HL-60 (cell line): ENCODE results near the gene RYR3.

Experiments
- DNase-seq, 2 experiments: peaks; one replicate each; pipeline ENCODE4 v3.0.0-alpha.2; 2010 to 2020; ENCODE audit warnings: low read depth in 1 of 2, low spot score in 1 of 2
- H3K27ac ChIP-seq: fragments of 250-450 bp; sonication (Bioruptor Pico); replicated peaks from 2 replicates; pipeline ENCODE4 v1.5.1; 2020; ENCODE audit warnings: mild to moderate bottlenecking, moderate library complexity
- H3K27me3 ChIP-seq: fragments of 250-450 bp; sonication (Bioruptor Pico); 2 replicates; pipeline ENCODE4 v1.5.1; 2021; ENCODE audit warnings: mild to moderate bottlenecking, moderate library complexity; ENCODE audit not compliant: insufficient read depth, poor library complexity, severe bottlenecking
- H3K4me3 ChIP-seq: replicated peaks from 2 replicates; pipeline ENCODE4 v1.5.1; 2011; ENCODE audit warnings: mild to moderate bottlenecking, control low read depth, low read length; ENCODE audit not compliant: insufficient read depth
- CTCF ChIP-seq: IDR thresholded peaks from one replicate; pipeline ENCODE4 v1.5.1; 2011; ENCODE audit warnings: low read length, control low read depth, inconsistent platforms; ENCODE audit not compliant: insufficient read depth
- GABPA ChIP-seq: IDR thresholded peaks from 2 replicates; pipeline ENCODE4 v1.6.1; 2012; ENCODE audit warnings: low read depth
- POLR2AphosphoS5 ChIP-seq: IDR thresholded peaks from 2 replicates; pipeline ENCODE4 v1.6.1; 2012; ENCODE audit warnings: low read depth
- REST ChIP-seq: IDR thresholded peaks from 2 replicates; pipeline ENCODE4 v1.6.1; 2012; ENCODE audit warnings: low read depth; ENCODE audit not compliant: insufficient replicate concordance
- SPI1 ChIP-seq: IDR thresholded peaks from 2 replicates; pipeline ENCODE4 v1.6.1; 2012; ENCODE audit warnings: low read depth, mild to moderate bottlenecking, borderline replicate concordance

The RYR3 gene

GRCh38 chr15:33677238-33677830 lies 366.6 kb downstream of the RYR3 start:
- no peak for DNase-seq
- H3K27ac ChIP-seq, result no peak overlapping the region
- H3K27me3 ChIP-seq, result no peaks in the 10 kb centered on the region
- TF ChIP-seq REST (no peak), SPI1 (no peak), GABPA (no peak), CTCF (no peak), POLR2AphosphoS5 (no peak)
- H3K4me3 ChIP-seq, result no peak overlapping the region

- no peaks in the 10 kb centered on the region for H3K27me3 ChIP-seq
- H3K27ac ChIP-seq, result no peak overlapping the region
- no peak for DNase-seq
- H3K4me3 ChIP-seq, result no peak overlapping the region
- no peak for TF ChIP-seq POLR2AphosphoS5
- no peak for TF ChIP-seq REST
These were observed 367.4 kb downstream of the RYR3 start for GRCh38 chr15:33678176-33678575.

GRCh38 chr15:33678602-33679001 lies 367.8 kb downstream of the RYR3 start:
- no peak for DNase-seq
- no peaks in the 10 kb centered on the region for H3K27me3 ChIP-seq
- H3K27ac ChIP-seq, result no peak overlapping the region
- no peak overlapping the region for H3K4me3 ChIP-seq
- no peak for TF ChIP-seq GABPA
- no peak for TF ChIP-seq REST
- no peak for TF ChIP-seq SPI1

- no peak for DNase-seq
These were observed 368.3 kb downstream of the RYR3 start for GRCh38 chr15:33679061-33679460.

More at GRCh38 chr15:33679061-33679460, 368.3 kb downstream of the RYR3 start:
- no peak overlapping the region for H3K27ac ChIP-seq
- TF ChIP-seq CTCF (no peak), GABPA (no peak), SPI1 (no peak), POLR2AphosphoS5 (no peak)
- no peaks in the 10 kb centered on the region for H3K27me3 ChIP-seq
- no peak overlapping the region for H3K4me3 ChIP-seq
